NOMO-1 treated with dmso at 0.1 percent for 144 hours (cell line): ENCODE results near the gene ZNF407.

ENCODE experiments used
- DNase-seq: peaks from one replicate; lab custom pipeline; 2025; ENCODE audit not compliant: unreplicated experiment; lab: John Stamatoyannopoulos, UW

ZNF407 gene

DNA sequence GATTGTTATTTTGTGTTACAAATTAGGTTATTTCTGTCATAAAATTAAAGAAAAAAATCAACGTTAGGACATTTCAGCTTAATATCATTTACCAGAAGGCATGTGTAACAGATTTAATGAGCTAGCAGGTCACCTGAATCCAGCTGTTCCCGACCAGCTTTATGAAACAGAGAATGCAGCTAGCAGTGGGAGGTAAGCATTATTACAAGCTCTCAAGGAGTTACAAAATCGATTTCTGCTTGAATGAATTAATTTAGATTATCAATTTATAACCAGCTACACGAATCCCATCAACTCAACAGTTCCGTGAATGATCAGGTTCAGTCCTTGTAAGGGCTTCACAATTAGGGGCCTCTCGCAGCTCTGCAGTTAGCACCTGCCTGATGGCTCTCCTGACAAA, 399.3 kb downstream of the ZNF407 start:
- DNase-seq, result no peak

DNA sequence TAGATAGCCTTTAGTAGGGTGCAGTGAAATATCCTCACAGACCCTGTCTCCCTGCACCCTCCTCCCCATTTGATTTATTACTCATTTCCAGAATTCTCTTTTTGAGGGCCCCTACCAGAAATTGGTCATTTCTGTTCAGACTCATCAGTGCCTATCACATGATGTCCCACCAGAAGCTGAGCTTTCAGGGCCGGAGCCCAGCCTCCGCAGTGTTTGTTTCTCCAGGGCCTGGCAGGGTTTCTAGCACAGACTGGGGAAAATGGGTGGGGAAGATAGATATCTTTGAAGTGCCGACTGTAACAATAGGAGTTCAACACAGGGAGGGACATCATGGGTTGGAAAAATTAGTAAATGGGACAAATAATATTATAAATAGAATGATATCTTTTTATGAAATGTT, 403.2 kb downstream of the ZNF407 start:
- DNase-seq, result no peak

DNA sequence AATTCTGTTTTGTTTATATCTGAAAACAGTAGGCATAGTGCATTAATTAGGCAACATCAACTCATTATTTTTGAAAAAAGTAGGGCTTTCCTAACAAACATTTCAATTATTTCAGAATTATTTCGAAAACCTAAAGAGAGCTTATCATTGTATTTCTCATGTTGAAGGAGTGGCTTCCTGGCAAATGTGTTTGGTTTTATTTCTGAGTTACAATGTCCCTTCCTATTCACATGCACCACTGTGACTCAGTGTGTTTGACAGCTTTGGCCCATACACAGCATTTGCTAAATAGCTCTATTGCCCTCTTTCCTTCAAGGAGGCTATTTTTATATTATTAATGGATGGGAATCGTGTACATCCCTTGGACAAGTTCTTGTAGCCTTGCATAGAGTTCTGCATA, 405.4 kb downstream of the ZNF407 start:
- DNase-seq, result no peak

DNA sequence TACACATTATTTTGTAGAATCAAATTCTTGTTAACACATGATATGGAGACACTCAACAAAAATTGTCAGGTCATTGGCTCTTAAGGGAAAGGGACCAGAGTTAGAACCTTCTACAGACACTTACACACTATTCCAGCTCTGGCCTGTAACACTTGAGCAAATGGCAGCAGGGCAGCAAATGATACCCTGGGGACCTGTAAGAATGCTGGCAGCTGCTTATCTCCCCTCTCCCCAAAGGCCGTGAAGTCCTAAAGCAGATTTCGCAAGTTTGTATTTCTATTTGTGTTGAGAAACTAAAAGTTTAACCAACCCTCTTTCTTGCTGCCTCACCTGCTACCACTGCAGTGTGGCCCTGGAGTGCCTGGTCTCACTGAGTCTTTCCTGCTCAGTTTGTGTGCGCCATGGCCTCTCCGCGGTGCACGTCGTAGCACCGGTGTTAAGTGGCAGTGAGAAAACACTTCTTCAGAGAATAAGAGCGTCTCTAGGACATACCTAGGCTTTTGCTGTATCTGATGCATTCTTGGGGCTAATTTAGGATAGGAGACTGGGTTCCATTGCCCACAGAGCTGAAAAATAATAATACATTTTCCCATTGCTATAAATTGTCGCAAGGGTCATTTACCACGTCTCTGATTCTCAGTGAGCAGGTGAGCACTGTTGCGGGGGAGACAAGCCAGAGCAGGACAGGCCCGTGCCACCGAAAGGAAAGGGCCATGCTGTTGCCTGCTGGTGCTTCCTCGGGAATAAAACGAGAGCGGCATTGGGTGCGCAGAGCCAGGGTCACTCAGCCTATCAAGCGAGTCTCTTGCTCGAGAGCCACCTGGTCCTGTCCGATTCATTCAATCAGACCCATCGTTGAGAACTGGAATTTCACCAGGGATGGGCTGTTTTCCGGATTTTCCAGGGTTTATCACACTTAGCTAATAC, 406.4 kb downstream of the ZNF407 start:
- DNase-seq, result no peak

DNA sequence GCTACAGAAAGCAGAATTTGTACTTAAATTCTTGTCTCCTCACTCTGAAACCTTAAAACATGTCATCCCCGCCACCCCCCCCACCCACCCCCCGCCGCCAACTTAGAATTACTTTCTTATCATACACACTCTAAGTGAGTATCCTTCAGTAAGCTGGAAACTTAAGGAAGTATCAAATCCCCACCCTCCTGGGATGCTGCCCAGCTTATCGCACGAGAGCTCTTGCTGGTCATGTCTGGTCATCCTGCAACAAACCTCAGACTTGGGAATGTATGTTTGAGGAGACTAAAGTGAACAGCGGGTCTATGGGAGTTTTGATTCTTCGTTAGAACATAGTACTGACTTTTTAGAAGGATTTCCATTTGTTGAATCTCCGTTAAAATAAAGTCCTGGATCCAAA, 408.0 kb downstream of the ZNF407 start:
- no peak for DNase-seq

DNA sequence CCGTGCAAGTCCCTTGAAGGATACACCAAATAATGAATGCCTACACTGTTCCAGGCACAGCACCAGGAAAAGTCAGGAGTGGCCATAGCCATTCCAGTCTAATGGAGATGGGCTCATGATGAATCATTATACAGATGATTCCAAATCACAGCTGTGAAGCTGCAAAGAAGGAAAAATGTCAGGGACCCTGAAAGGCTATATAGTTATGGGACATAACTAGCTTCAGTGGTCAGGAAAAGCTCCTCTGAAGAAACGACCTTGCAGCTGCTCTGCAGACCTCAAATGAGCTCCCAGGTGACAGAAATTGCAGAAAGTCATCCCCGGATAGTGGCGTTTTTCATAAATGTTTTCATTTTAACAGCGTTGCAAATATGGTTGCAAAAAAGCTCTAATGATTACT, 410.5 kb downstream of the ZNF407 start:
- no peak for DNase-seq

DNA sequence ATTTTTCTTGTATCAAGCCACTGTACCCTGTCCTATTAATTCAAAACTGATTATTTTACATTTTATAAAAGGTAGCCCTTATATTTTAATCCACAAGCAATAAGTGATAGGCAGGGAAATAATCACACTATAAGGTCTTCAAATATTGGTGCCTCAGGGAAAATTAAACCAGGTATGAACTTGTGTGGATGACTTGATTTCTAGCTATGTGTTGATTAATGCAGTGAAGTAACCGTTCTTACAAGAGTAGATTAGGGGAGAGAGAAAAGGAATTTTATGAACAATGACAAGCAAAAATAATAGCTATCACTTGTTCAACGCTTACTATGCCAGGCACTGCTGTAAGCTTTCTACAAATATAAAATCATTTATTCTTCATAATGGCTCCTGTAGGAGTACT, 411.6 kb downstream of the ZNF407 start:
- no peak for DNase-seq

DNA sequence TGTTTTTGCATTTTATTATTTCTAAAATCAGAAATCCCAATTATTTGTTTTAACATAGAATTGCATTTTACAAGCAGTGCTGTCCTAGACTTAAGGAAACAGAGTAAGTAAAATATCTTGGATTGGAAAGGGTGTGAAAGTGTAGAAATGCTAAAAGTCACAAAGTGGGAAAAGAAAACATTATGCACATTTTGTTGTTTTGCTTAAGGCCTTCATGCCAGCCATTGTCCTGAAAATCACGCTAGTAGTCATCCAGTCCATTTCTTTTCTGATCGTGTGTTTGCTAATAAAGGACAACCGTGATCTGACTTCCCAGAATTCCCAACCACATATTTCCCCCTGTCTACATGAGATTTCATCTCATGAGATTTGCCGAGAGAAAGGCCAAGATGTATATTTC, 412.2 kb downstream of the ZNF407 start:
- no peak for DNase-seq

DNA sequence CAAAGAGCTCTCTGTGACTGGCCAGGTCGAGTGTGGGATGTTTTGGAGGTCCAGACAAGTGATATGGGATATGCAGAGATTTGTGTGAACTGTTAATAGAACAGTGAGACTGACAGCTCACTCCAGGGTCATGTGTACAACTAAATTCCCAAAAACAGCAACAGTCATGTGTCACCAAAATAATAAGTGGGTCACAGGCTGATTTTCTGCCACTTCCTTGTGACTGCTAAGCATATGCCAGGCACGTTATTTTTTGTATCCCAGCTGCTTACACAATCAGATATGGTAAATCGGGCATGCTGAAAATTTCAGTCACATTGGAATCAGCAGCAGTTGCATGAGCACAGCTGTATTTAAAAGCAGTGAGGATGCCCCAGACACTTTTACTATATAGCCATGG, 412.6 kb downstream of the ZNF407 start:
- no peak for DNase-seq

DNA sequence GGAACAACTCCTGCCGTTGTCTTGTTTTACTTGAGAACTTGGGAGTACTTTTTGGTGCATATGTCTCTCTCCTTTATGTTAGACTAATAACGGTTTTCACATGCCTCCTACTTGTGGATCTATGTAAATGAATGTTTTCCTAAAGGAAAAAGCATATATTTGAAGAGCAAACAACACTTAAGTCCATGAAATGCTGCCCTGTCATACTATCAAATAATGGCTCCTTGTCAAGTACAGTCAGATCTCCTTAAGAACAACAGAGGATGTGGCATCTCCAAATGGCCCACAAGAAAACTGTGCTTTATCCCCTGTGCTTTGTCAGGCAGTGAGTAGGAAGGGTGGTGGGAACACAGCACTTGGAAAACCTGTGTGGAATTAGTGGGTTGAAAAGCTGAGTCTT, 413.0 kb downstream of the ZNF407 start:
- DNase-seq, result no peak

DNA sequence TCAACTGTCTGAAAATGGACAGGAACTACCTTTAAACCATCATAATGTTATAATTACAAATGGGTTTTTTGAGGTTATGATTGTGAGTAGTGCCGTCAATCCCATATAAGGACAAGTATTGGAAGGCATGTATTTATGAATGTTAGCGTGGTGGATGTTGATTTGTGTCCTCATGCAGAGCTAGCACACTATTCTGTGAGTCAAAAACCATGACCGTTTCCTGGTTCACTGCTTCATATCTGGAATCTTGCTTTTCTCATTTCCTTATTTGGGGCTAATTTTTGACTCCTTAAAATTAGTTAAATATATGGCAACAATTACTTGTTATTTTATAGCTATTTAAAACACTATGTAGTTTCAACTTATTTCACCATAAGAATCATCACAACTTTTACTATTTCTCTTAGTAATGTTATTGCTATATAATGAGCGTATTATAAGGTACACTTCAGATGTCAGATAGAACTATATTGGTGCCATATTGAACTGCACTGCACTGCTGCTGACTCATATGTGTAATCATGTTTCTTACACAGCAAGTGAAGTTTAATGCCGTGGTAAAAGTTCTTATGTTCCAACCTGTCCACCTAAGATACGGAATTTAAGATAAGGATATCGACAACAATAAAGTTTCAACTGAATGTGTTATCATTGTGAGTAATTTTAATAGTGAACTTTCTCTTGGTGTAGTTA, 418.5 kb downstream of the ZNF407 start:
- DNase-seq, result no peak

DNA sequence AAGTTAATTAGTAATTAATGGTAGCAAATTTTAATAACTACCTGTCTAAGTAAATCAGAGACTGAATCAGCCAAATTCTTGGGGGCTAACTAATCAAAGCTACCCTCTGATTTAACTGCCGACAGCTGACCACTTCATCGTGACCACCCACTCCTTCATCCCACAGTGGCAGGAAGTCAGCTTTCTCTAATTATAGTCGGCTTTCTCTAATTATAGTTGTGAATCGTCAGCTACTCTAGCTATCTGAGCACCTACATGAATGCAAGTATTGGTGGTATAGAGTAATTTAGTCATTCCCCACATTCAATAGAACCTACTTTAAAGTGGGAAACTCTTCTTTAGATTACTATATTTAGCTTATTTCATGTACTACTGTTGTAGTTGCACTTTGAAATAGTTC, 425.8 kb downstream of the ZNF407 start:
- DNase-seq, result no peak

DNA sequence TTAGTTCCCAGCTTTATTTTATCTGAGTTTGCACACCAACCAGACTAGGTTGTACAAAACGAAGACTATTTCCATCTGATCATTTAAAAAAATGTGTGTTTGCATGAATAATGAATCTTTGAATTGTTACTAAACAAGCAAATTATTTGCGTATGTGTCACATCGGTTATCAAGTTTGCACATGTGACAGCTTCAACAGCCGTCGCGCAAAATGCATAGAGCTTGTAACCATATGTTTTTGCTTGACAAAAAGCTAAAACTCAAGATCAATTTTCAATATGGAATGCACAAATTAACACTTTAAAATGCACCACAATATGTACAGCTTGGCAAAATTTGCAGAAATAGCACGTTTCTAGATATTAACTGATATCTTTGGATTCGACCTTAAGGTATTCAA, 427.2 kb downstream of the ZNF407 start:
- DNase-seq, result no peak

DNA sequence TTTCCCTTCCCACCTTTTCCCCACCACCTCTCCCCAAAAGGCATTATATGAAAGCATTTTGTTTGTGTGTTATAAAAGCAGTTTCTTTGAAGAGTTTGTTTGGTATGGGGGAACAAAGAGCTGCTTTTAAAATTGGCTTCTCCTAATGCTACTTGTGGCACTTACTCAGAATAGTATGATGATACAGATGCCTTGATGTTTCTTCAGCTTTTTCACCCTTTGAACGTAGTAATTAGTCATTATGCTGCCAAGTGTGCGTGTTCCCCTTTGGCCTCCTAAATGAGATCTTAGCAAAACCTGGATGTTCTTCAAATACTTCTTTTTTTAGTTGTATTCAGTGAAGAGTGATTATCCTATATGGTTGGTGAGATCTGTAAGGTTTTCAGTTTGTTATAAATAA, 427.9 kb downstream of the ZNF407 start:
- no peak for DNase-seq

DNA sequence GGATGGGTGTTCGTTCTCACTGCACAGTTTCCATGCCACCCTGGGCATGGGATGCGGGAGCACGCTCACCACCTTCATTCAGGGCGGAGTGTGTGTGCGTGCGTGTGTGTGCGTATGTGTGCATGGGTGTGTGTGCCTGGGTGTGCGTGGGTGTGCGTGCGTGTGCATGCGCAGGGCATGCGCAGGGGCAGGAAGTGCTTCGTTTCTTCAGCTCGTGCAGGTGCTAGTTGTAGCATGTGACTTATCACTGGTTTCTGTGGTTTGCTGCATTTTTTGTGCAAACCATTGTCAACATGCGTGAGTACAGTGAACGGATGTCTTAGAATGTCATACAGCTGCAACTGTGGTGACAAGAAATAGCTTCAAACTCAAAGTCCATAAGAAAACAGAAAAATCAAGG, 431.8 kb downstream of the ZNF407 start:
- no peak for DNase-seq

DNA sequence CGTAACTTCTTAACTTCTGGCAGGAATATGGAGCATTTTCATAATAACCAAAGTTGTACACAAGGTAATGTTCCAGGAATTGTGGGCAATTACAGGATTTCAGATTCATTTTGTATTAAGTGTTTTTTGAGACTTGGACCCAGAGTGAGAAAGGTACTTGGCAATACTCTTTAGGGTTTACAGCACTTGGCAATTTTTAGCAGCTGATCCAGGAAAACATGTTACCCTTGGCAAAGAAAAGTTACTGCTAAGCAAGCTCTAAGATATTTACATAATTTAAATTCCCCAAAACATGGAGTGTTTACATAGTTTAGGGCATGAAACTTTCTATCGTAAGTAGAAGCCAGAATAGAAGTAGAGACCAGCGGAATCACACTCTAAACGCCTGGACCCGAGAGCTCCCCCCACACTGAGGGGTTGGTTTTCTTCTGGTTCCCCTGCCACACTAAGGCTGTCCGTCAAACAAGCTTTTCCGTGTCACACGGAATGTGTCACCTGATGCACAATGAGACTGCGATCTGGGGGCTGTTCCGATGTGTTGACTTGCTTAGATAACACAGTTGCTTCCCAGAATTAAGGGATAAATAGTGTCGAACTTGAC, 434.1 kb downstream of the ZNF407 start:
- no peak for DNase-seq

DNA sequence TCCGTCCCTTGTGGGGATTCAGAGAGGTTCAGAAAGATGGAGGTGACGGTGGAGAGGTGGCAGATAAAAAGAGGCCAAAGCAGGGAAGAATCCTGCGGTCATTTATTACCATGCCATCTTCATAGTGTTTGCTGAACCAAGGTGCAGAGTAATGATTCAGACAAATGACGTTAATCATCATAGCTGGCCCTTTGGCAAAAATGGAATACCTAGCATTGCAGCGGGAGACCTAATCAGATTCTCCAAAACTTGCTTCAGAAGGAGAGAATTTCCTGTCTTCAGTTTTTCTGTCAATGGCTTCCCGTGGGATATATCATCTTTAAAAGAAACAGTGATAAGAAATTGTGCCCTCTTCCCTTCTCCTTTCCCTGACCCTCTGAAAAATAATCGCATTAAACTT, 435.8 kb downstream of the ZNF407 start:
- no peak for DNase-seq

DNA sequence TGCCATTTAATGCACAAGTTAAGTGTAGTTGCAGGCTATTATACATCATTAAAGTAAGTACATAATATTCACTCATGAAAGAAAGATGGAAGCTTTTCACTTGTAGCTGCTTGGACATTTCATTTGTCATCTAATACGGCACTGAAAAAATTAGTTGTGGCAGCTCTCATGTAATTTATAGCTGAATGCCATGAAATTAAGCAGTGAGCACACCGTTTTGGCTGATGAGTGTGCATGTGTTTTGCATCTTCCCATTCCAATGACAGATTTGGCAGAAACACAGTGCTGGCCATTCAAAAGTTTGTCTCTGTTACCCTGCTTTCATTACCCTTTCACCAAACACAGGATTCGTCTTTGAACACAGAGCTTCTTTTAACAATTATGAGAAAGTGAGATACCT, 437.3 kb downstream of the ZNF407 start:
- no peak for DNase-seq

DNA sequence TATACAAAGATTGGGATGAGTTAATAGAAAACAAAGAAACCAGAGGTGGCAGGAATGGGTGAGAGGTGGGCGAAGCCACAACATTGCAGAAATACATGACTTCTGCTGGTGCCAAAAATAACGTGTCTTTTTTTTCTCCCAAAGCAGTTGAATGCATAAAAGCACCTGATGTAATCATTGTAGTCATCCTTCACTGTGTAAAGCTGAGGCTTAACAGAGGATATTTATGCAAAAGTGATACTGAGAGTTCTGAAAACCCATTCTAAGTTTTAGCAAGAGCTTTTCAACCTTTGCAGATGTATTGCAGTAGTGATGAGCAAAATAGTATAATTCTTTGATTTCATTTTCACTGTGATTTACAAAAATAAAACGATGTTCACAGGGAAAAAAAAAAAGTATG, 438.3 kb downstream of the ZNF407 start:
- no peak for DNase-seq

DNA sequence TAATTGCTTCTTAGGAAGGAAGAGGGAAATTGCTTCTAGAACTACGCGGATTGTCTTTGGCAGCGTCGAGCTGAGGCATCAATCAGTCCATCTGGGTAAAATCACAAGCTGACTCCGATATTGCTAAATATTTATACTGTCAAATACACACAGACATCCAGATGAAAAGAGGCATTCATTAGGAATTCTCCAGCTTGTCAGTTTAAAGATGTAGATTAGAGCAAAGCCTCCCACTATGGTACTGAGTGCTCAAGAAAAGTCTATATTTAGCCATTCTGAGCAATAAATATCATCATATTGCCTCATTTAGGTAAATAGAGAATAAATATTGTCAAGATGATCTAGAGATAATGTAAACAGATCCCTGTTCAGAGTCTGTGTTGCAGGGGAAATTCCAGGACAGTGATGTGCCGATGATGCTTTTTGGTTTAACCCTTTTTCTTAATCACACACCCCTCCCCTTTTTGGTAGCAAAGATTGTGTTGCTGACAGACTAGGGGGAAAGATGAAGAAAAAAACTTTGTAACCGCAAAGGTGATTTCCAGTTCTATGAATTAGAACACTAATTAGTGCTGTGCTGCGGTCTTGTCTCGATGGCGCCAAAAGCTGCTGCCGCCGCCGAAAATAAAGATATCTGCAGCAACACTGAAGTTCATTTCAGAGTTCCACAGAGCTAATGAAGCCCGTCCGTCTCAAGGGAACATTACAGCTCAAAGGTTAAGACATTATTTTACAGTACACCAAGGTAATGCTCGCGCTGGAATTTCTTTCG, 439.4 kb downstream of the ZNF407 start:
- DNase-seq, result no peak

DNA sequence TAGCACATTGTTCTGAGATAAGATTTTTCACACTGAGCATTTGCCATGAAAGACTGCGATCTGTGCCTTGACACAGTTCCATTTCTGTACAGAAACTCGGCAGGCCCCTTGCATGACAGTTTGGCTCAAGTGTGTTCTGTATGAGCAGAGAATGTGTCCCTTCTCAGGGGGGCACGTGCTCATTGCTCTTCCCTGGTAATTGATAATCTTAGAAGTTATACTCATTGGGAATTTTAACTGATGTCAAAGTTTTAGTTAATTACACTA, 440.0 kb downstream of the ZNF407 start:
- DNase-seq, result no peak

DNA sequence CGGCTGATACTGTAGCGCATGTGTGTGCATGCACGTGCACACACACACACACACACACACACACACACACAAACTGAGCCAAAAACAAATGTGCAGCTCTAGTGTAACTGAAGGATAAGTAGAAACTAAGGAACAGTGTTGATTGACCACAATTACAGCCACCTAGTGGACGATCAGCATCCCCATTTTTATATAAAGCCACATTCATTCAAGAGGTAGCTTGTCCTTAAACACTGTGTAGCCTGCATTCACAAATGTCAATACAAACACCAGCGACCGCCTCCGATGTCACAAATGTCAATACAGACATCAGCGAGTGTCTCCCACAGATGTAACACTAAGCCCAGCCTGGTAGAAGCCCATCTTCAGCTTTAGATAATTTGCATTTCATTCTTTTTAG, 443.9 kb downstream of the ZNF407 start:
- no peak for DNase-seq
